HL-60 (cell line): ENCODE data around the gene OR5K4.
"Not testable (repeated sequence)": the region's sequence is repeated elsewhere in the genome, so short reads cannot be mapped to it uniquely, and the experiment has no call there.

Experiments
- DNase-seq, 2 experiments: peaks; one replicate each; pipeline ENCODE4 v3.0.0-alpha.2; 2010 to 2020; ENCODE audit warnings: low read depth in 1 of 2, low spot score in 1 of 2
- H3K27ac ChIP-seq: fragments of 250-450 bp; sonication (Bioruptor Pico); replicated peaks from 2 replicates; pipeline ENCODE4 v1.5.1; 2020; ENCODE audit warnings: mild to moderate bottlenecking, moderate library complexity
- H3K27me3 ChIP-seq: fragments of 250-450 bp; sonication (Bioruptor Pico); 2 replicates; pipeline ENCODE4 v1.5.1; 2021; ENCODE audit warnings: mild to moderate bottlenecking, moderate library complexity; ENCODE audit not compliant: insufficient read depth, poor library complexity, severe bottlenecking
- H3K4me3 ChIP-seq: replicated peaks from 2 replicates; pipeline ENCODE4 v1.5.1; 2011; ENCODE audit warnings: mild to moderate bottlenecking, control low read depth, low read length; ENCODE audit not compliant: insufficient read depth
- GABPA ChIP-seq: IDR thresholded peaks from 2 replicates; pipeline ENCODE4 v1.6.1; 2012; ENCODE audit warnings: low read depth
- POLR2AphosphoS5 ChIP-seq: IDR thresholded peaks from 2 replicates; pipeline ENCODE4 v1.6.1; 2012; ENCODE audit warnings: low read depth
- SPI1 ChIP-seq: IDR thresholded peaks from 2 replicates; pipeline ENCODE4 v1.6.1; 2012; ENCODE audit warnings: low read depth, mild to moderate bottlenecking, borderline replicate concordance
- TF ChIP-seq, protein P1 (sequence below): IDR thresholded peaks from 2 replicates; pipeline ENCODE4 v1.6.1; 2012; ENCODE audit warnings: low read depth; ENCODE audit not compliant: insufficient replicate concordance
- TF ChIP-seq, protein P2 (sequence below): IDR thresholded peaks from one replicate; pipeline ENCODE4 v1.5.1; 2011; ENCODE audit warnings: low read length, control low read depth, inconsistent platforms; ENCODE audit not compliant: insufficient read depth

OR5K4 gene

DNA sequence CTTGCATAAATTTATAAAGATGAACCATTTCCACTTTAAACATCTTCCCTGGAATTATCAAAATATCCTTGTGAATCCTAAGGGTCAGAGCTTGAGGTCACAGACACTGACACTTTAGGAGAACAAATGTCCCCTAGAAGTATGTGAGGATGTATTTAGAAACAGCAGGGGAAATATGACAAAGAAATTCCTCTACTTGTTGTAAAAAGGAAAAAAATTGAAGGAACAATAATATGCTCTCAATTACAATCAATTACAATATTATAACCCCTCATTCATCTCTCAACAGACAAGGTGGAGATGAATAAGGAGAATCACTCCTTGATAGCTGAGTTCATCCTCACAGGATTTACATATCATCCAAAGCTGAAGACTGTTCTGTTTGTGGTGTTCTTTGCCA is 36.7 kb downstream of the OR5K4 start, which contains the start of gene OR5K3:
TSS of gene OR5K3 (plus strand) at position 301 of the 400 bp plus-strand sequence. CDS start at position 301, 0 bp downstream.
- Histone ChIP-seq H3K27ac (no peak within 1 kb of the TSS), H3K27me3 (peaks cover 2% of the 10 kb centered on the region), H3K4me3 (no peak within 1 kb of the TSS)
- TF ChIP-seq, protein P1, sequence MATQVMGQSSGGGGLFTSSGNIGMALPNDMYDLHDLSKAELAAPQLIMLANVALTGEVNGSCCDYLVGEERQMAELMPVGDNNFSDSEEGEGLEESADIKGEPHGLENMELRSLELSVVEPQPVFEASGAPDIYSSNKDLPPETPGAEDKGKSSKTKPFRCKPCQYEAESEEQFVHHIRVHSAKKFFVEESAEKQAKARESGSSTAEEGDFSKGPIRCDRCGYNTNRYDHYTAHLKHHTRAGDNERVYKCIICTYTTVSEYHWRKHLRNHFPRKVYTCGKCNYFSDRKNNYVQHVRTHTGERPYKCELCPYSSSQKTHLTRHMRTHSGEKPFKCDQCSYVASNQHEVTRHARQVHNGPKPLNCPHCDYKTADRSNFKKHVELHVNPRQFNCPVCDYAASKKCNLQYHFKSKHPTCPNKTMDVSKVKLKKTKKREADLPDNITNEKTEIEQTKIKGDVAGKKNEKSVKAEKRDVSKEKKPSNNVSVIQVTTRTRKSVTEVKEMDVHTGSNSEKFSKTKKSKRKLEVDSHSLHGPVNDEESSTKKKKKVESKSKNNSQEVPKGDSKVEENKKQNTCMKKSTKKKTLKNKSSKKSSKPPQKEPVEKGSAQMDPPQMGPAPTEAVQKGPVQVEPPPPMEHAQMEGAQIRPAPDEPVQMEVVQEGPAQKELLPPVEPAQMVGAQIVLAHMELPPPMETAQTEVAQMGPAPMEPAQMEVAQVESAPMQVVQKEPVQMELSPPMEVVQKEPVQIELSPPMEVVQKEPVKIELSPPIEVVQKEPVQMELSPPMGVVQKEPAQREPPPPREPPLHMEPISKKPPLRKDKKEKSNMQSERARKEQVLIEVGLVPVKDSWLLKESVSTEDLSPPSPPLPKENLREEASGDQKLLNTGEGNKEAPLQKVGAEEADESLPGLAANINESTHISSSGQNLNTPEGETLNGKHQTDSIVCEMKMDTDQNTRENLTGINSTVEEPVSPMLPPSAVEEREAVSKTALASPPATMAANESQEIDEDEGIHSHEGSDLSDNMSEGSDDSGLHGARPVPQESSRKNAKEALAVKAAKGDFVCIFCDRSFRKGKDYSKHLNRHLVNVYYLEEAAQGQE: no peak
- TF ChIP-seq, protein P2, sequence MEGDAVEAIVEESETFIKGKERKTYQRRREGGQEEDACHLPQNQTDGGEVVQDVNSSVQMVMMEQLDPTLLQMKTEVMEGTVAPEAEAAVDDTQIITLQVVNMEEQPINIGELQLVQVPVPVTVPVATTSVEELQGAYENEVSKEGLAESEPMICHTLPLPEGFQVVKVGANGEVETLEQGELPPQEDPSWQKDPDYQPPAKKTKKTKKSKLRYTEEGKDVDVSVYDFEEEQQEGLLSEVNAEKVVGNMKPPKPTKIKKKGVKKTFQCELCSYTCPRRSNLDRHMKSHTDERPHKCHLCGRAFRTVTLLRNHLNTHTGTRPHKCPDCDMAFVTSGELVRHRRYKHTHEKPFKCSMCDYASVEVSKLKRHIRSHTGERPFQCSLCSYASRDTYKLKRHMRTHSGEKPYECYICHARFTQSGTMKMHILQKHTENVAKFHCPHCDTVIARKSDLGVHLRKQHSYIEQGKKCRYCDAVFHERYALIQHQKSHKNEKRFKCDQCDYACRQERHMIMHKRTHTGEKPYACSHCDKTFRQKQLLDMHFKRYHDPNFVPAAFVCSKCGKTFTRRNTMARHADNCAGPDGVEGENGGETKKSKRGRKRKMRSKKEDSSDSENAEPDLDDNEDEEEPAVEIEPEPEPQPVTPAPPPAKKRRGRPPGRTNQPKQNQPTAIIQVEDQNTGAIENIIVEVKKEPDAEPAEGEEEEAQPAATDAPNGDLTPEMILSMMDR: no peak
- TF ChIP-seq POLR2AphosphoS5 (no peak), GABPA (no peak), SPI1 (no peak)
- DNase-seq: no peak

DNA sequence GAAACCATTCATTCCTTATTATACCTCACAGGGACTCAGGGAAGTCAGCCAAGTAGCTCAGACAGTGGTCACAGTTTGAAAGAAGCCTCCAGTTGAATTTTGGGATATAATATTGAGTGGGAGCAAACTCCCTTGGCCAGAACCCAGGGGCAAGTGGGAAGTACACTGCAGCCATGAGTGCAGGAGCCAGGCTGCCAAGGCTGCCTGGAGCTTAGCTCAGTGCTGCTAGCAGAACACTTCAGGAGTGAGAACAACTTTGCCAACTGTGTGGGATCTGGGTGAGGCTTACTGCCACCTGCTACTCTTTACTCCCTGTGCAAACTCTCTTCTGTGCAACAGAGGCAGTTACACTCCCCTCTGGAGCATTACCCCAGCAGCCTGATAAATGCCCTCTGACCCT is 41.4 kb downstream of the OR5K4 start:
- no peak overlapping the region for H3K4me3 ChIP-seq
- no peaks in the 10 kb centered on the region for H3K27me3 ChIP-seq
- no peak overlapping the region for H3K27ac ChIP-seq
- DNase-seq: no peak
- TF ChIP-seq SPI1 (no peak), GABPA (no peak), POLR2AphosphoS5 (no peak)
- TF ChIP-seq, protein P1: no peak
- TF ChIP-seq, protein P2: no peak

DNA sequence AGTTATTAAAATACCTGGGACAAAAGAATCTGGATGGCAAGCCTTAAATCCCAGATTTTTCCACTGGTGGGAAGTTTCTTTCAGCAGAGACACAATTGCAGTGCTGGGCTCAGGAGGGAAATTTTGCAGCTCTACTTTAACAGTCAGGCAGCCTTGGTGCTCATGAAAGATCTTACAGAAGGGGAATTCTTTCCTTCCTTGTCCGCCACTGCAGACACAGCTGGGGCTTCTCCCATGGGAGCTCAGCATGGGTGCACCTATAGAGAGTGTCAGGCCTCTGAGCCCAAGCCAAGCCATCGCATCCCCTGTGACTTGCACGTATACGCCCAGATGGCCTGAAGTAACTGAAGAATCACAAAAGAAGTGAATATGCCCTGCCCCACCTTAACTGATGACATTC is 42.8 kb downstream of the OR5K4 start:
- H3K4me3 ChIP-seq, DNase-seq, H3K27ac ChIP-seq, H3K27me3 ChIP-seq: not testable (repeated sequence)

DNA sequence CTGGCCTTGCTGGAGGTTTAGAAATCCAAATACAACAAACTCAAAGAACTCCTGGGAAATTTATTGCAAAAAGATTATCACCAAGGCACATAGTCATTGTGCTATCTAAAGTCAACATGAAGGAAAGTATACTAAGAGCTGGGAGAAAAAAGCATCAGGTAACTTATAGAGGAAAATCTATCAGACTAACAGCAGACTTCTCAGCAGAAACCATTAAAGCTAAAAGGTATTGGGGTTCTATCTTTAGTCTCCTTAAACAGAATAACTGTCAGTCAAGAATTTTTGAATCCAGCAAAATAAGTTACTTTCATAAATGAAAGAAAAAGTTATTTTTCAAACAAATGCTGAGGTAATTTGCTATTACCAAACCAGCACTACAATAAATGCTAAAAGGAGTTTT is 44.9 kb downstream of the OR5K4 start:
- H3K27ac ChIP-seq: no peak overlapping the region
- no peak for TF ChIP-seq GABPA
- TF ChIP-seq SPI1: no peak
- no peak for TF ChIP-seq POLR2AphosphoS5
- TF ChIP-seq, protein P1: no peak
- TF ChIP-seq, protein P2: no peak
- H3K4me3 ChIP-seq: no peak overlapping the region
- H3K27me3 ChIP-seq: no peaks in the 10 kb centered on the region
- DNase-seq: no peak
